ENCODE data around the gene GPC6. TPM values are rescaled to one million over a fixed set of nuclear protein-coding genes. Genes with fewer than 3 reads are reported as not detected.
A peak's percentile ranks its signal among the peaks of the same experiment; 100 is the strongest.

Gene GPC6
- total RNA-seq, 1 donor = 77.8 TPM

DNA sequence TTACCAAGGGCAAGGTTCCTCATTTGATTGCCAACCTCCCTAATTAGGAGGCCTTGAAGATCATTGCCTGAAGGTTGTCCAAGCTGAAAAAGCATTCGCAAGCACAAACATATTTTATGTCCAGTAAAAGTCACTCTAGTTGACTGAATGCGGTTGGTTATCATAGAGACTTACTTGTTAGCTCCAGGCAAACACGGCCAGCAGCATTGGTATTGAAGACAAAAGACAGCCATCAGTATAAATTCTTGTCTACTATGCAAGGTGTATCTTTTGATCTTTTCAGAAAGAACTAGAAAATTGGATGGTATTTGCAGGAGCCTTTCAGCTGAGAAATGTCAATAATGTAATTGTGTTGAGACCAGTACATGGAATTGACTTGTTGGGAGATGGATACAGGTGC is 129.9 kb downstream of the GPC6 start:
- Histone ChIP-seq H3K9me3 (ENCODE audit: low read depth, low read length) (no peaks in the 10 kb centered on the region), H2AFZ (ENCODE audit: low read length) (no peak overlapping the region), H4K20me1 (ENCODE audit: insufficient read depth, low read length) (peaks cover 3% of the 10 kb centered on the region), H3K36me3 (ENCODE audit: insufficient read depth, low read length) (no peaks in the 10 kb centered on the region), H3K4me1 (ENCODE audit: insufficient read depth, low read length) (no peaks in the 10 kb centered on the region), H3K4me2 (ENCODE audit: insufficient read depth, low read length) (no peak overlapping the region), H3K79me2 (ENCODE audit: insufficient read depth, low read length) (no peaks in the 10 kb centered on the region), H3K27me3 (ENCODE audit: insufficient read depth, low read length) (no peaks in the 10 kb centered on the region), H3K27ac (ENCODE audit: low read depth, low read length) (no peak overlapping the region), H3K4me3 (ENCODE audit: insufficient read depth, low read length) (no peak overlapping the region)
- DNase-seq (ENCODE audit: insufficient read length, low spot score, missing footprints) = no peak
- TF ChIP-seq, protein P1, sequence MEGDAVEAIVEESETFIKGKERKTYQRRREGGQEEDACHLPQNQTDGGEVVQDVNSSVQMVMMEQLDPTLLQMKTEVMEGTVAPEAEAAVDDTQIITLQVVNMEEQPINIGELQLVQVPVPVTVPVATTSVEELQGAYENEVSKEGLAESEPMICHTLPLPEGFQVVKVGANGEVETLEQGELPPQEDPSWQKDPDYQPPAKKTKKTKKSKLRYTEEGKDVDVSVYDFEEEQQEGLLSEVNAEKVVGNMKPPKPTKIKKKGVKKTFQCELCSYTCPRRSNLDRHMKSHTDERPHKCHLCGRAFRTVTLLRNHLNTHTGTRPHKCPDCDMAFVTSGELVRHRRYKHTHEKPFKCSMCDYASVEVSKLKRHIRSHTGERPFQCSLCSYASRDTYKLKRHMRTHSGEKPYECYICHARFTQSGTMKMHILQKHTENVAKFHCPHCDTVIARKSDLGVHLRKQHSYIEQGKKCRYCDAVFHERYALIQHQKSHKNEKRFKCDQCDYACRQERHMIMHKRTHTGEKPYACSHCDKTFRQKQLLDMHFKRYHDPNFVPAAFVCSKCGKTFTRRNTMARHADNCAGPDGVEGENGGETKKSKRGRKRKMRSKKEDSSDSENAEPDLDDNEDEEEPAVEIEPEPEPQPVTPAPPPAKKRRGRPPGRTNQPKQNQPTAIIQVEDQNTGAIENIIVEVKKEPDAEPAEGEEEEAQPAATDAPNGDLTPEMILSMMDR (IDR thresholded peaks at IDR 0.05; ENCODE audit: extremely low read depth, low read depth, low read length) = no peak

DNA sequence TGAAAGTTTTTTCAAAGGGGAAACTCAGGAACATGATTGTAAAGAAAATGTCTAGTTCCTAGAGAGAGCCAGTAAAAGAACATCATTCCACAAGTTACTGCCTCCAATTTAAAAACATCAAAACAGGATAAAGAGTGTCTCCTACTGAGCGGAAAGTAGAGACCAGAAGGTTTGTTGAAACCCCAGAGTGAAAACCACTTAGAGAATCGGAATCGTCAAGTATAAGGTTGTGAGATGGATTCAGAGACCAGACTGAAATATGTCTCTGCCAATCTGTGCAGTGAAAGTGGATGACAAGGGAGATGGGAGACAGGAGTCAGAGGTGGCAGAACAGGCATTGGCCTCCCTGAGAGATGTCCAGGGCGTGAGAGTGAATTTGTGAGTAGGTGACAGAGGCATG is 133.4 kb downstream of the GPC6 start:
- peaks cover 2% of the 10 kb centered on the region for H3K79me2 ChIP-seq (ENCODE audit: insufficient read depth, low read length)
- DNase-seq (ENCODE audit: insufficient read length, low spot score, missing footprints) = no peak
- H2AFZ ChIP-seq (ENCODE audit: low read length) = no peak overlapping the region
- no peaks in the 10 kb centered on the region for H3K27me3 ChIP-seq (ENCODE audit: insufficient read depth, low read length)
- H3K36me3 ChIP-seq (ENCODE audit: insufficient read depth, low read length) = no peaks in the 10 kb centered on the region
- TF ChIP-seq, protein P1 (IDR thresholded peaks at IDR 0.05; ENCODE audit: extremely low read depth, low read depth, low read length) = no peak
- H4K20me1 ChIP-seq (ENCODE audit: insufficient read depth, low read length) = peaks cover 6% of the 10 kb centered on the region
- H3K9me3 ChIP-seq (ENCODE audit: low read depth, low read length) = no peaks in the 10 kb centered on the region
- H3K4me1 ChIP-seq (ENCODE audit: insufficient read depth, low read length) = no peaks in the 10 kb centered on the region
- H3K4me3 ChIP-seq (ENCODE audit: insufficient read depth, low read length) = no peak overlapping the region
- no peak overlapping the region for H3K4me2 ChIP-seq (ENCODE audit: insufficient read depth, low read length)
- no peak overlapping the region for H3K27ac ChIP-seq (ENCODE audit: low read depth, low read length)

DNA sequence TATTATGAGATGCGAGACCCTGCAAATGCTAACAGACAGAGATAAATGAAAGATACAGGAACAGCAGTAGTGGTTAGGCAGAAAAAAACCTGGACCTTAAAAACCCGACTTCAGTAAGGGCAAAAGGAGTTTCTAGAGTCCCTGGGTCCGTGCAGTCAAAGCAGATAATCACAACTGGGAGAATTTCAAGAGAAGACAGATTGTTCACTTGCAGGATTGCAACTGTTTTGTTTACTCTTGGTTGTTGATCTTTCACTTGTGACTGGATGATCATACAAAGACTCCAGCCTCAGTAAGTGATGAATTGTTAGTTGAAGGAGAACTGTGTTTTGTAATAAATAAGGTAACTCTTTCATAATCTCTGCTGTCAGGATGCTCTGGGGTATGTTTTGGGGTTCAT is 135.1 kb downstream of the GPC6 start:
- DNase-seq (ENCODE audit: insufficient read length, low spot score, missing footprints) = no peak
- Histone ChIP-seq H3K79me2 (ENCODE audit: insufficient read depth, low read length) (peaks cover 3% of the 10 kb centered on the region), H3K36me3 (ENCODE audit: insufficient read depth, low read length) (no peaks in the 10 kb centered on the region), H3K4me2 (ENCODE audit: insufficient read depth, low read length) (no peak overlapping the region), H3K27me3 (ENCODE audit: insufficient read depth, low read length) (no peaks in the 10 kb centered on the region), H4K20me1 (ENCODE audit: insufficient read depth, low read length) (peaks cover 4% of the 10 kb centered on the region), H2AFZ (ENCODE audit: low read length) (no peak overlapping the region), H3K27ac (ENCODE audit: low read depth, low read length) (no peak overlapping the region), H3K4me3 (ENCODE audit: insufficient read depth, low read length) (no peak overlapping the region), H3K9me3 (ENCODE audit: low read depth, low read length) (no peaks in the 10 kb centered on the region), H3K4me1 (ENCODE audit: insufficient read depth, low read length) (no peaks in the 10 kb centered on the region)
- TF ChIP-seq, protein P1 (IDR thresholded peaks at IDR 0.05; ENCODE audit: extremely low read depth, low read depth, low read length) = no peak

DNA sequence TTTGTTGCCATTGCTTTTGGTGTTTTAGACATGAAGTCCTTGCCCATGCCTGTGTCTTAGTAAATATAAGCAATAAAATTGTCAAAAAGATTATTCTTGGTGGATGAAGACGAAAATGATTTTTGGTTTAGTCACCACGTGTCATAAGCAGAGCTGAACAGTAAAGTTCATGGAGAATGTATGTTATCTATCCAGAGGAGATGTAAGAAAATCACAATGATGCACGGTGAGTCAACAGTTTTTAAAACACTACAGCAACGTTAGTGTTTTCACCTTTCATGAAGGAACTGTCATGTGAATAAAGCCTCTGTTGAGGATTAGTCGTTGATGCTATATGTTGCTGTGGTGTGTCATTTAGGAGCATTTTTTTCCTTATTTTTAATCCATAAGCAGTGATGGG is 137.6 kb downstream of the GPC6 start:
- TF ChIP-seq, protein P1 (IDR thresholded peaks at IDR 0.05; ENCODE audit: extremely low read depth, low read depth, low read length) = no peak
- peaks cover 4% of the 10 kb centered on the region for H4K20me1 ChIP-seq (ENCODE audit: insufficient read depth, low read length)
- H2AFZ ChIP-seq (ENCODE audit: low read length) = no peak overlapping the region
- peak; percentile 19 for DNase-seq (ENCODE audit: insufficient read length, low spot score, missing footprints)
- no peak overlapping the region for H3K27ac ChIP-seq (ENCODE audit: low read depth, low read length)
- H3K4me1 ChIP-seq (ENCODE audit: insufficient read depth, low read length) = no peaks in the 10 kb centered on the region
- no peak overlapping the region for H3K4me2 ChIP-seq (ENCODE audit: insufficient read depth, low read length)
- H3K79me2 ChIP-seq (ENCODE audit: insufficient read depth, low read length) = peaks cover 3% of the 10 kb centered on the region
- H3K36me3 ChIP-seq (ENCODE audit: insufficient read depth, low read length) = no peaks in the 10 kb centered on the region
- no peaks in the 10 kb centered on the region for H3K27me3 ChIP-seq (ENCODE audit: insufficient read depth, low read length)
- no peak overlapping the region for H3K4me3 ChIP-seq (ENCODE audit: insufficient read depth, low read length)
- no peaks in the 10 kb centered on the region for H3K9me3 ChIP-seq (ENCODE audit: low read depth, low read length)

All from osteoblast (primary cell).